Natural killer cell (primary cell): ENCODE results near the gene MED8. TPM values are rescaled to one million over a fixed set of nuclear protein-coding genes. Genes with fewer than 3 reads are reported as not detected.
"Not testable (repeated sequence)": the region's sequence is repeated elsewhere in the genome, so short reads cannot be mapped to it uniquely, and the experiment has no call there.

ENCODE experiments used
- ATAC-seq, 3 donors: fragments of 150-1000 bp in 2 of 3; fragments of 200-7000 bp in 1 of 3; cut with Tn5 transposase; 1 replicate in 1 of 3; 2 replicates in 2 of 3; pipeline ENCODE4 v1.10.0; 2021; ENCODE audit warnings: mild to moderate bottlenecking in 2 of 3, moderate library complexity in 2 of 3
- DNase-seq, 2 donors: peaks; one replicate each; pipeline versions ENCODE4 v3.0.0 to v3.0.0-alpha.2; 2013 to 2021; ENCODE audit warnings: mixed read lengths in 1 of 2
- H3K27ac ChIP-seq: one replicate; pipeline ENCODE4 v1.5.1; 2013; ENCODE audit warnings: mild to moderate bottlenecking, low read length
- H3K27me3 ChIP-seq: one replicate; pipeline ENCODE4 v1.6.1; 2013; ENCODE audit warnings: low read length; ENCODE audit not compliant: control insufficient read depth, insufficient read depth
- H3K36me3 ChIP-seq: one replicate; pipeline ENCODE4 v1.6.1; 2013; ENCODE audit warnings: low read length; ENCODE audit not compliant: control insufficient read depth, insufficient read depth
- H3K4me1 ChIP-seq: one replicate; pipeline ENCODE4 v1.6.1; 2013; ENCODE audit warnings: low read length; ENCODE audit not compliant: control insufficient read depth, insufficient read depth
- H3K4me3 ChIP-seq: one replicate; pipeline ENCODE4 v1.5.1; 2013; ENCODE audit warnings: low read length
- H3K9me3 ChIP-seq: one replicate; pipeline ENCODE4 v1.6.1; 2013; ENCODE audit warnings: low read length; ENCODE audit not compliant: control insufficient read depth, insufficient read depth
- H3K27ac Mint-ChIP-seq, 2 donors: one replicate each; pipeline ENCODE4 v1.8.0; 2022; ENCODE audit warnings: mild to moderate bottlenecking in 2 of 2, mixed read lengths in 2 of 2, moderate library complexity in 1 of 2
- H3K27me3 Mint-ChIP-seq, 2 donors: one replicate each; pipeline ENCODE4 v1.8.0; 2022; ENCODE audit warnings: low read depth in 2 of 2, mixed read lengths in 2 of 2
- H3K36me3 Mint-ChIP-seq: one replicate; pipeline ENCODE4 v1.8.0; 2022; ENCODE audit warnings: mixed read lengths
- H3K4me1 Mint-ChIP-seq, 2 donors: one replicate each; pipeline ENCODE4 v1.8.0; 2022; ENCODE audit warnings: mixed read lengths in 2 of 2
- H3K4me3 Mint-ChIP-seq: one replicate; pipeline ENCODE4 v1.8.0; 2022; ENCODE audit warnings: mild to moderate bottlenecking, moderate library complexity, mixed read lengths
- H3K9me3 Mint-ChIP-seq, 2 donors: one replicate each; pipeline ENCODE4 v1.8.0; 2022; ENCODE audit warnings: mixed read lengths in 2 of 2
- CTCF ChIP-seq: fragments of 200-600 bp; IDR thresholded peaks from one replicate; pipeline ENCODE4 v1.8.0; 2022; ENCODE audit warnings: antibody characterized with exemption
- WGBS: methylation state at CpG from one replicate; pipeline ENCODE4 v1.1.7; 2013; ENCODE audit warnings: missing lambda C conversion rate; ENCODE audit not compliant: insufficient coverage; 5-methylcytosine and 5-hydroxymethylcytosine counted together
- intact Hi-C: fragments of 100-400 bp; cut with micrococcal nuclease; formaldehyde crosslinking; loops from one replicate; pipeline ENCODE4 v1.14.2; 2022
- total RNA-seq, 4 donors: library from RNA; stranded (reverse); fragments of 120-200 nt in 1 of 4; gene quantifications; one replicate each; pipeline versions ENCODE4 v1.2.3 to v1.2.4, GENCODE V29; 2013 to 2022

Gene MED8
- total RNA-seq, 3 donors from 2014 or later (not counting 1 experiment from before 2014, with no cell fraction given): 17.8 to 26.8 (median 22.0) TPM

GRCh38 chr1:43370564-43370963 lies 19.0 kb downstream of the MED8 start:
- no peaks in the 10 kb centered on the region for H3K27me3 Mint-ChIP-seq
- ATAC-seq (no peak), DNase-seq (no peak)
- Histone ChIP-seq H3K27me3 (no peaks in the 10 kb centered on the region), H3K27ac (no peak overlapping the region), H3K4me1 (peaks cover 28% of the 10 kb centered on the region), H3K36me3 (peaks cover under 1% of the 10 kb centered on the region), H3K9me3 (no peaks in the 10 kb centered on the region), H3K4me3 (no peak overlapping the region)
- H3K4me3 Mint-ChIP-seq: no peak overlapping the region
- no peaks in the 10 kb centered on the region for H3K36me3 Mint-ChIP-seq
- no peaks in the 10 kb centered on the region for H3K9me3 Mint-ChIP-seq
- intact Hi-C loops: no loop called here
- no peak for TF ChIP-seq CTCF
- 98% methylated on average over 4 of the region's 4 CpGs for WGBS
- peaks cover 23 to 34% of the 10 kb centered on the region in 2 donors for H3K4me1 Mint-ChIP-seq
- peak overlapping the region; percentile 43 to 45 for H3K27ac Mint-ChIP-seq

- H3K27ac ChIP-seq, H3K27me3 ChIP-seq, H3K36me3 ChIP-seq, H3K4me3 Mint-ChIP-seq, intact Hi-C loops, H3K9me3 Mint-ChIP-seq, H3K27me3 Mint-ChIP-seq, H3K27ac Mint-ChIP-seq, DNase-seq, H3K4me3 ChIP-seq, ATAC-seq, H3K9me3 ChIP-seq, H3K36me3 Mint-ChIP-seq: not testable (repeated sequence)
- H3K4me1 ChIP-seq: peaks cover 28% of the 10 kb centered on the region
- H3K4me1 Mint-ChIP-seq: peaks cover 30 to 42% of the 10 kb centered on the region in 2 donors
- WGBS: 99% methylated on average over 4 of the region's 6 CpGs
These were observed 19.8 kb downstream of the MED8 start for GRCh38 chr1:43369779-43370178.

GRCh38 chr1:43368646-43369020 lies 21.0 kb downstream of the MED8 start:
- WGBS: 7% methylated on average over 5 of the region's 6 CpGs
- TF ChIP-seq CTCF: no peak
- Mint-ChIP-seq H3K4me3 (peak overlapping the region; percentile 96), H3K36me3 (no peaks in the 10 kb centered on the region), H3K27ac (peak overlapping the region; percentile 90 to 94), H3K9me3 (no peaks in the 10 kb centered on the region), H3K27me3 (no peaks in the 10 kb centered on the region), H3K4me1 (peaks cover 35 to 53% of the 10 kb centered on the region in 2 donors)
- Histone ChIP-seq H3K27ac (peak overlapping the region; percentile 79), H3K4me3 (peak overlapping the region; percentile 88), H3K36me3 (peaks cover 19% of the 10 kb centered on the region), H3K4me1 (peaks cover 30% of the 10 kb centered on the region), H3K9me3 (no peaks in the 10 kb centered on the region), H3K27me3 (no peaks in the 10 kb centered on the region)
- ATAC-seq (no peak), DNase-seq (no peak)
- intact Hi-C loops: loop anchor here (1.0 kb wide), 1 partner anchor 10 kb away; the partner anchor contains the start of gene CDC20

- Mint-ChIP-seq H3K36me3 (no peaks in the 10 kb centered on the region), H3K4me3 (peak within 1 kb of the TSS; percentile 96), H3K27ac (peak within 1 kb of the TSS; percentile 90 to 94), H3K27me3 (no peaks in the 10 kb centered on the region), H3K9me3 (no peaks in the 10 kb centered on the region), H3K4me1 (peaks cover 35 to 53% of the 10 kb centered on the region in 2 donors)
- Histone ChIP-seq H3K36me3 (peaks cover 25% of the 10 kb centered on the region), H3K4me3 (peak within 1 kb of the TSS; percentile 88), H3K27ac (peak within 1 kb of the TSS; percentile 80), H3K27me3 (no peaks in the 10 kb centered on the region), H3K4me1 (peaks cover 32% of the 10 kb centered on the region), H3K9me3 (no peaks in the 10 kb centered on the region)
- under 1% methylated on average over 58 of the region's 58 CpGs for WGBS
- ATAC-seq (peak; percentile 87 to 95 (median 90)), DNase-seq (peak; percentile 85 to 87)
- intact Hi-C loops: loop anchor here (1.0 kb wide), 2 partner anchors 10 to 21 kb away; partner anchors contain the start of genes CDC20, MED8 and SZT2
- TF ChIP-seq CTCF: no peak
These were observed 21.5 kb downstream of the MED8 start, which contains the start of gene ELOVL1 for GRCh38 chr1:43367904-43368645. ELOVL1 (minus strand) TSS chr1:43368011; CDS start chr1:43365609, 2,402 bp downstream.
